Activated CD4-positive, alpha-beta T cell treated with anti-CD3 and anti-CD28 coated beads, Interleukin-2, amount 50 U/mL, for 48 hours (primary cell): Measurements from ENCODE around the gene TBK1.
"Not testable (repeated sequence)": the region's sequence is repeated elsewhere in the genome, so short reads cannot be mapped to it uniquely, and the experiment has no call there.

Source experiments
- DNase-seq, 2 experiments: peaks; one replicate each; pipeline ENCODE4 v3.0.0-alpha.2; 2020

TBK1 gene

GRCh38 chr12:64497903-64498302 lies 46.0 kb downstream of the TBK1 start:
- DNase-seq: no peak

- DNase-seq: no peak
Observed at GRCh38 chr12:64500394-64500793, 48.5 kb downstream of the TBK1 start.

- no peak for DNase-seq
Observed at GRCh38 chr12:64501486-64501885, 49.6 kb downstream of the TBK1 start.

- DNase-seq: no peak
Observed at GRCh38 chr12:64506955-64507354, 55.0 kb downstream of the TBK1 start.

GRCh38 chr12:64510667-64511066 lies 58.7 kb downstream of the TBK1 start:
- DNase-seq: no peak

GRCh38 chr12:64518396-64518795 lies 66.5 kb downstream of the TBK1 start:
- DNase-seq: no peak

- no peak for DNase-seq
Observed at GRCh38 chr12:64521833-64522232, 69.9 kb downstream of the TBK1 start.

- no peak for DNase-seq
Observed at GRCh38 chr12:64522316-64522715, 70.4 kb downstream of the TBK1 start.

- no peak for DNase-seq
Observed at GRCh38 chr12:64522807-64523206, 70.9 kb downstream of the TBK1 start.

- DNase-seq: not testable (repeated sequence)
Observed at GRCh38 chr12:64523565-64524444, 71.9 kb downstream of the TBK1 start.

GRCh38 chr12:64525461-64526160 lies 73.7 kb downstream of the TBK1 start:
- DNase-seq: no peak

- no peak for DNase-seq
Observed at GRCh38 chr12:64526859-64527258, 74.9 kb downstream of the TBK1 start.

- DNase-seq: no peak
Observed at GRCh38 chr12:64528616-64529015, 76.7 kb downstream of the TBK1 start.

- DNase-seq: no peak
Observed at GRCh38 chr12:64530566-64530965, 78.6 kb downstream of the TBK1 start.

GRCh38 chr12:64531665-64532334 lies 79.9 kb downstream of the TBK1 start:
- DNase-seq: no peak

GRCh38 chr12:64532734-64533351 lies 80.9 kb downstream of the TBK1 start:
- DNase-seq: no peak

- DNase-seq: no peak
Observed at GRCh38 chr12:64534672-64535199, 82.8 kb downstream of the TBK1 start.

- DNase-seq: no peak
Observed at GRCh38 chr12:64538121-64538520, 86.2 kb downstream of the TBK1 start.

GRCh38 chr12:64542409-64543047 lies 90.6 kb downstream of the TBK1 start:
- not testable (repeated sequence) for DNase-seq

GRCh38 chr12:64544371-64545080 lies 92.6 kb downstream of the TBK1 start:
- DNase-seq: no peak

- DNase-seq: no peak
Observed at GRCh38 chr12:64545081-64545382, 93.1 kb downstream of the TBK1 start.

GRCh38 chr12:64549108-64549507 lies 97.2 kb downstream of the TBK1 start:
- no peak for DNase-seq
